HCT116 (cell line): ENCODE data around the gene CLP1. TPM values are rescaled to one million over a fixed set of nuclear protein-coding genes. Genes with fewer than 3 reads are reported as not detected.

Experiments used
- ATAC-seq: fragments of 200-7000 bp; cut with Tn5 transposase; 2 replicates; pipeline ENCODE4 v1.9.1; 2020; ENCODE audit warnings: mild to moderate bottlenecking, moderate library complexity
- BruUV-seq: library from RNA; stranded (reverse); fragments of 400-500 nt; replicated peaks from 2 replicates; lab custom pipeline; 2021; lab: Mats Ljungman, UMichigan
- CTCF ChIA-PET: fragments of 300-600 bp; sonication (Branson Sonifier 250); formaldehyde crosslinking; loops from one replicate; lab custom pipeline; 2021; ENCODE audit warnings: antibody characterized with exemption; lab: Charles Lee
- POLR2A ChIA-PET: fragments of 300-600, 350-600 bp; sonication (Branson Sonifier 250); formaldehyde crosslinking; loops from one replicate; lab custom pipeline; 2021; ENCODE audit warnings: antibody characterized with exemption; lab: Charles Lee
- RAD21 ChIA-PET, 2 experiments: fragments of 300-600 bp; sonication (Branson Sonifier 250); formaldehyde crosslinking; loops; one replicate each; lab custom pipeline; 2023; ENCODE audit warnings: low total read pairs in 2 of 2; ENCODE audit not compliant: uncharacterized antibody in 2 of 2, unreplicated experiment in 2 of 2, low non-redundant PET in 1 of 2; lab: Charles Lee
- DNase-seq: peaks from one replicate; pipeline ENCODE4 v3.0.0-alpha.2; 2010; ENCODE audit warnings: low read depth, low spot score
- H2AFZ ChIP-seq: fragments of 200-600 bp; shearing (Covaris generic), sonication (generic); 2 replicates; pipeline ENCODE4 v1.6.1; 2017; ENCODE audit warnings: low read depth, mixed run types, mixed read lengths, antibody characterized with exemption, low read length; ENCODE audit not compliant: poor library complexity, severe bottlenecking
- H3K27ac ChIP-seq: 2 replicates; pipeline ENCODE4 v1.5.1; 2012; ENCODE audit warnings: low read depth, low read length
- H3K27me3 ChIP-seq: fragments of 200-600 bp; sonication (generic); 2 replicates; pipeline ENCODE4 v1.6.1; 2016; ENCODE audit warnings: mixed run types, low read length, mixed read lengths; ENCODE audit not compliant: insufficient read depth
- H3K36me3 ChIP-seq, 2 experiments: fragments of 200-500 bp in 1 of 2; fragments of 200-600 bp in 1 of 2; sonication (Bioruptor generic) in 1 of 2; sonication (generic) in 1 of 2; 2 replicates each; pipeline versions ENCODE4 v1.5.1 to v1.6.1; 2014 to 2016; ENCODE audit warnings: low read length in 2 of 2, inconsistent platforms in 1 of 2, mixed read lengths in 1 of 2, mixed run types in 1 of 2; ENCODE audit not compliant: insufficient read depth in 2 of 2, control insufficient read depth in 1 of 2
- H3K4me1 ChIP-seq, 2 experiments: fragments of 200-600 bp in 1 of 2; sonication (generic) in 1 of 2; 2 replicates each; pipeline versions ENCODE4 v1.5.1 to v1.6.1; 2012 to 2017; ENCODE audit warnings: low read length in 2 of 2, inconsistent platforms in 1 of 2, mild to moderate bottlenecking in 1 of 2, mixed read lengths in 1 of 2, mixed run types in 1 of 2, moderate library complexity in 1 of 2; ENCODE audit not compliant: insufficient read depth in 2 of 2, control insufficient read depth in 1 of 2
- H3K4me2 ChIP-seq: fragments of 200-600 bp; sonication (generic); 2 replicates; pipeline ENCODE4 v1.6.1; 2017; ENCODE audit warnings: mixed run types, low read length, mixed read lengths
- H3K4me3 ChIP-seq, 2 experiments: fragments of 200-600 bp in 1 of 2; sonication (generic) in 1 of 2; replicated peaks in 1 of 2; 2 replicates each; pipeline ENCODE4 v1.5.1; 2011 to 2016; ENCODE audit warnings: low read length in 2 of 2, control low read depth in 1 of 2, low read depth in 1 of 2, mild to moderate bottlenecking in 1 of 2, mixed read lengths in 1 of 2, mixed run types in 1 of 2
- H3K79me2 ChIP-seq: fragments of 200-600 bp; sonication (generic); 2 replicates; pipeline ENCODE4 v1.6.1; 2017; ENCODE audit warnings: mild to moderate bottlenecking, mixed run types, low read length, moderate library complexity, mixed read lengths; ENCODE audit not compliant: insufficient read depth
- H3K9ac ChIP-seq: fragments of 200-600 bp; sonication (generic); 2 replicates; pipeline ENCODE4 v1.6.1; 2016; ENCODE audit warnings: low read length, mixed read lengths
- H3K9me2 ChIP-seq: fragments of 200-600 bp; sonication (generic), shearing (Covaris generic); 2 replicates; pipeline ENCODE4 v1.6.1; 2017; ENCODE audit warnings: mixed run types, mild to moderate bottlenecking, moderate library complexity; ENCODE audit not compliant: insufficient read depth
- H3K9me3 ChIP-seq, 2 experiments: fragments of 200-500 bp in 1 of 2; fragments of 200-600 bp in 1 of 2; sonication (Bioruptor generic) in 1 of 2; sonication (generic) in 1 of 2; 2 replicates each; pipeline ENCODE4 v1.6.1; 2014 to 2017; ENCODE audit warnings: low read length in 2 of 2, mixed read lengths in 2 of 2, inconsistent platforms in 1 of 2, low read depth in 1 of 2, mild to moderate bottlenecking in 1 of 2, mixed run types in 1 of 2, moderate library complexity in 1 of 2; ENCODE audit not compliant: control insufficient read depth in 1 of 2, insufficient read depth in 1 of 2
- H4K20me1 ChIP-seq: fragments of 200-600 bp; sonication (generic), shearing (Covaris generic); 2 replicates; pipeline ENCODE4 v1.6.1; 2017; ENCODE audit warnings: mixed run types, mild to moderate bottlenecking, moderate library complexity; ENCODE audit not compliant: insufficient read depth
- CEBPB ChIP-seq: IDR thresholded peaks from 2 replicates; pipeline ENCODE4 v1.6.1; 2012; ENCODE audit warnings: low read depth
- EZH2 ChIP-seq: fragments of 200-600 bp; sonication (generic); IDR thresholded peaks from 2 replicates; pipeline ENCODE4 v1.6.1; 2017; ENCODE audit warnings: antibody characterized with exemption, mixed run types
- EZH2phosphoT487 ChIP-seq: fragments of 200-600 bp; IDR thresholded peaks from 2 replicates; pipeline ENCODE4 v1.6.1; 2018; ENCODE audit warnings: antibody characterized with exemption, borderline replicate concordance
- FOSL1 ChIP-seq: IDR thresholded peaks from 2 replicates; pipeline ENCODE4 v1.6.1; 2012; ENCODE audit warnings: low read depth
- JUND ChIP-seq: IDR thresholded peaks from 2 replicates; pipeline ENCODE4 v1.6.1; 2012
- SRF ChIP-seq: IDR thresholded peaks from 2 replicates; pipeline ENCODE4 v1.6.1; 2012; ENCODE audit warnings: low read depth
- TCF7L2 ChIP-seq: IDR thresholded peaks from 2 replicates; pipeline ENCODE4 v1.7.0; 2011; ENCODE audit warnings: borderline replicate concordance, inconsistent platforms; ENCODE audit not compliant: insufficient read depth, insufficient read length; ENCODE audit errors: extremely low read depth
- intact Hi-C: fragments of 100-400 bp; cut with micrococcal nuclease; formaldehyde crosslinking; loops from 2 replicates; pipeline ENCODE4 v1.10.0; 2022
- total RNA-seq: library from RNA; stranded (reverse); gene quantifications from one replicate; pipeline ENCODE4 v1.2.1, GENCODE V29; 2021; ENCODE audit not compliant: unreplicated experiment
- TF ChIP-seq, protein P1 (sequence below), 3 experiments: fragments of 200-600 bp in 1 of 3; sonication (generic) in 1 of 3; IDR thresholded peaks in 2 of 3; conservative IDR thresholded peaks in 1 of 3; 2 replicates each; pipeline ENCODE4 v1.5.1; 2012 to 2017; ENCODE audit warnings: low read depth in 2 of 3, low read length in 2 of 3, antibody characterized with exemption in 1 of 3, borderline replicate concordance in 1 of 3, control low read depth in 1 of 3, mild to moderate bottlenecking in 1 of 3, mixed read lengths in 1 of 3, mixed run types in 1 of 3, moderate library complexity in 1 of 3; ENCODE audit not compliant: insufficient read depth in 1 of 3
- TF ChIP-seq, protein P2 (sequence below): IDR thresholded peaks from 2 replicates; pipeline ENCODE4 v1.6.1; 2012; ENCODE audit warnings: low read depth

The CLP1 gene
- total RNA-seq, 1 experiment from 2014 or later = 17.7 TPM

DNA sequence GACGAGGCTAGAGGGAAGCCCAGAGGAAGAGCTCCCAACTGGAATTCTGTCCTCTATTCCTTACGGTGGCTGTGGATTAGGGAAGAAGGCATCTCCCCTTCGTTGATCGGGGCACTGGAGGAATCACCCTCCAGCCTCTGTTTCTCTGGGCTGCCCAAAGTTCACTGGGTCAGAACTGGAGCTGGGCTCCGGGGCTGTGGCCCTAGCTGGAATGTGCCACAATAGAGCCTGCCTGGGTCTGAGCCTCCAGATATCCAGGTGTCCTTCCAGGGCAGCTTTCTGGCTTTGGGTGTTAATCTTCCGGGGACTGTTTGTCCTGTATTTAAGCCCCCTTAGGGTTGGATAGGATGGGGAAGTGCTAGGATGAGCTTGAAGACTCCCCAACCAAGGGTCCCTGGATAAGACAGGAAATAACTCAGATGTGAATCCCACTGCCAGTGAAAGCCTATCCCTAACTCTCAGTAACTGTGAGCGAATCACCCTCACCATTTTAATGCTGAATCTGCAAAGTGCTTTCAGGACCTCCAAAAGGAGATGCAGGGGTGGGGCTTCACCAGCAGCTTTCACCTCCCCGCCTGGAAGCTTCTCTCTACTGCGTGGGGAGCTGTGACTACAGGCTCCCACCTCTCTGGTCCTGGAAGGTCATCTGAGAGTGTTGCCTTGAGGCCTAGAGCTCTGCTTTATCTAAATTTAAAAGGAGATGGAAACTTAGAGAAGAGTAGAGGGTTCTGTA lies 17.3 kb upstream of the CLP1 start:
- H3K9me3 ChIP-seq = no peaks in the 10 kb centered on the region
- intact Hi-C loops = loop anchor here (10.0 kb wide), 1 partner anchor 795 kb away; no protein-coding TSS in a partner anchor
- H2AFZ ChIP-seq = no peak overlapping the region
- CTCF ChIA-PET = interaction anchor here (0.6 to 4.4 kb wide), 14 partner anchors 14 to 294 kb away, joined by 3 to 40 read pairs (median 6); partner anchors contain the start of gene UBE2L6
- H3K9me2 ChIP-seq = no peaks in the 10 kb centered on the region
- H4K20me1 ChIP-seq = no peaks in the 10 kb centered on the region
- H3K9ac ChIP-seq = no peak overlapping the region
- no peaks in the 10 kb centered on the region for H3K27me3 ChIP-seq
- no TSS peak for BruUV-seq
- no peak for ATAC-seq
- H3K36me3 ChIP-seq = no peaks in the 10 kb centered on the region
- POLR2A ChIA-PET = interaction anchor here (0.6 to 1.8 kb wide), 2 partner anchors 72 to 179 kb away, joined by 3 to 8 read pairs; partner anchors contain the start of gene UBE2L6
- TF ChIP-seq, protein P1, sequence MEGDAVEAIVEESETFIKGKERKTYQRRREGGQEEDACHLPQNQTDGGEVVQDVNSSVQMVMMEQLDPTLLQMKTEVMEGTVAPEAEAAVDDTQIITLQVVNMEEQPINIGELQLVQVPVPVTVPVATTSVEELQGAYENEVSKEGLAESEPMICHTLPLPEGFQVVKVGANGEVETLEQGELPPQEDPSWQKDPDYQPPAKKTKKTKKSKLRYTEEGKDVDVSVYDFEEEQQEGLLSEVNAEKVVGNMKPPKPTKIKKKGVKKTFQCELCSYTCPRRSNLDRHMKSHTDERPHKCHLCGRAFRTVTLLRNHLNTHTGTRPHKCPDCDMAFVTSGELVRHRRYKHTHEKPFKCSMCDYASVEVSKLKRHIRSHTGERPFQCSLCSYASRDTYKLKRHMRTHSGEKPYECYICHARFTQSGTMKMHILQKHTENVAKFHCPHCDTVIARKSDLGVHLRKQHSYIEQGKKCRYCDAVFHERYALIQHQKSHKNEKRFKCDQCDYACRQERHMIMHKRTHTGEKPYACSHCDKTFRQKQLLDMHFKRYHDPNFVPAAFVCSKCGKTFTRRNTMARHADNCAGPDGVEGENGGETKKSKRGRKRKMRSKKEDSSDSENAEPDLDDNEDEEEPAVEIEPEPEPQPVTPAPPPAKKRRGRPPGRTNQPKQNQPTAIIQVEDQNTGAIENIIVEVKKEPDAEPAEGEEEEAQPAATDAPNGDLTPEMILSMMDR (IDR thresholded peaks at IDR 0.05 in 2 of 3, conservative IDR thresholded peaks at IDR 0.05 in 1 of 3; ENCODE audit: borderline replicate concordance in 1 of 3, insufficient read depth in 1 of 3, low read depth in 2 of 3, low read length in 2 of 3) = no peak
- TF ChIP-seq TCF7L2 (no peak), EZH2 (no peak), CEBPB (no peak), SRF (no peak), EZH2phosphoT487 (no peak), JUND (no peak), FOSL1 (no peak)
- TF ChIP-seq, protein P2, sequence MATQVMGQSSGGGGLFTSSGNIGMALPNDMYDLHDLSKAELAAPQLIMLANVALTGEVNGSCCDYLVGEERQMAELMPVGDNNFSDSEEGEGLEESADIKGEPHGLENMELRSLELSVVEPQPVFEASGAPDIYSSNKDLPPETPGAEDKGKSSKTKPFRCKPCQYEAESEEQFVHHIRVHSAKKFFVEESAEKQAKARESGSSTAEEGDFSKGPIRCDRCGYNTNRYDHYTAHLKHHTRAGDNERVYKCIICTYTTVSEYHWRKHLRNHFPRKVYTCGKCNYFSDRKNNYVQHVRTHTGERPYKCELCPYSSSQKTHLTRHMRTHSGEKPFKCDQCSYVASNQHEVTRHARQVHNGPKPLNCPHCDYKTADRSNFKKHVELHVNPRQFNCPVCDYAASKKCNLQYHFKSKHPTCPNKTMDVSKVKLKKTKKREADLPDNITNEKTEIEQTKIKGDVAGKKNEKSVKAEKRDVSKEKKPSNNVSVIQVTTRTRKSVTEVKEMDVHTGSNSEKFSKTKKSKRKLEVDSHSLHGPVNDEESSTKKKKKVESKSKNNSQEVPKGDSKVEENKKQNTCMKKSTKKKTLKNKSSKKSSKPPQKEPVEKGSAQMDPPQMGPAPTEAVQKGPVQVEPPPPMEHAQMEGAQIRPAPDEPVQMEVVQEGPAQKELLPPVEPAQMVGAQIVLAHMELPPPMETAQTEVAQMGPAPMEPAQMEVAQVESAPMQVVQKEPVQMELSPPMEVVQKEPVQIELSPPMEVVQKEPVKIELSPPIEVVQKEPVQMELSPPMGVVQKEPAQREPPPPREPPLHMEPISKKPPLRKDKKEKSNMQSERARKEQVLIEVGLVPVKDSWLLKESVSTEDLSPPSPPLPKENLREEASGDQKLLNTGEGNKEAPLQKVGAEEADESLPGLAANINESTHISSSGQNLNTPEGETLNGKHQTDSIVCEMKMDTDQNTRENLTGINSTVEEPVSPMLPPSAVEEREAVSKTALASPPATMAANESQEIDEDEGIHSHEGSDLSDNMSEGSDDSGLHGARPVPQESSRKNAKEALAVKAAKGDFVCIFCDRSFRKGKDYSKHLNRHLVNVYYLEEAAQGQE = no peak
- TF ChIP-seq, all 23 proteins: peak for 0
- H3K27ac ChIP-seq = no peak overlapping the region
- peaks cover 6 to 27% of the 10 kb centered on the region in 2 experiments; a peak in 3 of 4 replicates for H3K4me1 ChIP-seq
- no peak for DNase-seq
- H3K79me2 ChIP-seq = peaks cover 10% of the 10 kb centered on the region
- no peak overlapping the region for H3K4me3 ChIP-seq
- no peak overlapping the region for H3K4me2 ChIP-seq
- RAD21 ChIA-PET = interaction anchor here (1.4 to 1.9 kb wide), 4 partner anchors 72 to 295 kb away, joined by 5 to 9 read pairs (median 6); partner anchors contain the start of gene UBE2L6 (in 2 of the 2)
